SK-N-SH (cell line): ENCODE results near the gene SLC25A51. TPM values are rescaled to one million over a fixed set of nuclear protein-coding genes. Genes with fewer than 3 reads are reported as not detected.

ENCODE experiments used
- CTCF ChIA-PET: fragments of 300-600, 350-600 bp; formaldehyde crosslinking; extraction: SDS; loops from one replicate; lab custom pipeline; 2021; lab: Yijun Ruan, JAX
- POLR2A ChIA-PET: fragments of 350-600 bp; sonication (Branson Sonifier 250); formaldehyde crosslinking; extraction: SDS; loops from one replicate; lab custom pipeline; 2020; ENCODE audit warnings: antibody characterized with exemption, inconsistent platforms; lab: Yijun Ruan, JAX
- DNase-seq: peaks from one replicate; pipeline ENCODE4 v3.0.0; 2012
- H2AFZ ChIP-seq: fragments of 200-600 bp; sonication (generic); 2 replicates; pipeline ENCODE4 v1.8.1; 2016; ENCODE audit warnings: antibody characterized with exemption, mild to moderate bottlenecking, low read depth
- H3F3A ChIP-seq: fragments of 200-600 bp; sonication (generic); replicated peaks from 2 replicates; pipeline ENCODE3; 2016; ENCODE audit warnings: antibody characterized with exemption, mild to moderate bottlenecking; ENCODE audit not compliant: insufficient read depth
- H3K27ac ChIP-seq, 2 experiments: fragments of 200-500 bp in 1 of 2; fragments of 200-600 bp in 1 of 2; sonication (Bioruptor generic) in 1 of 2; sonication (generic), shearing (Covaris generic) in 1 of 2; 2 replicates each; pipeline versions ENCODE4 v1.5.1 to v1.6.1; 2014 to 2016; ENCODE audit warnings: low read depth in 2 of 2, inconsistent platforms in 1 of 2, low read length in 1 of 2, mild to moderate bottlenecking in 1 of 2, mixed read lengths in 1 of 2
- H3K27me3 ChIP-seq: fragments of 200-600 bp; sonication (generic), shearing (Covaris generic); 2 replicates; pipeline ENCODE4 v1.6.1; 2016; ENCODE audit warnings: mixed run types; ENCODE audit not compliant: insufficient read depth
- H3K36me3 ChIP-seq, 2 experiments: fragments of 200-500 bp in 1 of 2; fragments of 200-600 bp in 1 of 2; sonication (Bioruptor generic) in 1 of 2; sonication (generic) in 1 of 2; replicated peaks in 1 of 2; 2 replicates each; pipeline versions ENCODE3 to v1.5.1; 2014 to 2016; ENCODE audit warnings: low read length in 1 of 2, mild to moderate bottlenecking in 1 of 2; ENCODE audit not compliant: insufficient read depth in 2 of 2, control insufficient read depth in 1 of 2
- H3K4me1 ChIP-seq, 2 experiments: fragments of 200-500 bp in 1 of 2; fragments of 200-600 bp in 1 of 2; sonication (Bioruptor generic) in 1 of 2; sonication (generic), shearing (Covaris generic) in 1 of 2; 2 replicates each; pipeline versions ENCODE4 v1.5.1 to v1.6.1; 2014 to 2016; ENCODE audit warnings: low read depth in 1 of 2, low read length in 1 of 2, mixed run types in 1 of 2; ENCODE audit not compliant: insufficient read depth in 2 of 2, control insufficient read depth in 1 of 2
- H3K4me2 ChIP-seq: fragments of 200-600 bp; sonication (generic), shearing (Covaris generic); 2 replicates; pipeline ENCODE4 v1.6.1; 2017; ENCODE audit warnings: mixed run types
- H3K4me3 ChIP-seq, 2 experiments: fragments of 200-500 bp in 1 of 2; fragments of 200-600 bp in 1 of 2; sonication (Bioruptor generic) in 1 of 2; sonication (generic), shearing (Covaris generic) in 1 of 2; 2 replicates each; pipeline versions ENCODE4 v1.5.1 to v1.8.1; 2014 to 2016; ENCODE audit warnings: low read depth in 2 of 2, inconsistent platforms in 1 of 2, low read length in 1 of 2, mild to moderate bottlenecking in 1 of 2, mixed read lengths in 1 of 2, moderate library complexity in 1 of 2
- H3K79me2 ChIP-seq: fragments of 200-600 bp; sonication (generic); 2 replicates; pipeline ENCODE4 v1.8.1; 2017; ENCODE audit warnings: mild to moderate bottlenecking; ENCODE audit not compliant: insufficient read depth
- H3K9ac ChIP-seq: fragments of 200-600 bp; sonication (generic); 2 replicates; pipeline ENCODE4 v1.6.1; 2017; ENCODE audit warnings: mixed run types
- H3K9me2 ChIP-seq: fragments of 200-600 bp; sonication (generic); 2 replicates; pipeline ENCODE4 v1.6.1; 2017; ENCODE audit warnings: mixed run types
- H3K9me3 ChIP-seq: fragments of 200-600 bp; sonication (generic); 2 replicates; pipeline ENCODE4 v1.6.1; 2017; ENCODE audit warnings: mixed run types, mild to moderate bottlenecking, moderate library complexity
- H4K20me1 ChIP-seq: fragments of 200-600 bp; sonication (generic); 2 replicates; pipeline ENCODE4 v1.6.1; 2017; ENCODE audit warnings: mild to moderate bottlenecking, mixed run types; ENCODE audit not compliant: insufficient read depth
- CHD2 ChIP-seq: fragments of 150-350 bp; IDR thresholded peaks from 2 replicates; pipeline ENCODE4 v1.6.1; 2018; ENCODE audit warnings: low read length; ENCODE audit not compliant: partially characterized antibody
- GABPA ChIP-seq: IDR thresholded peaks from 2 replicates; pipeline ENCODE4 v1.4.0; 2012; ENCODE audit warnings: low read depth, mild to moderate bottlenecking
- JUND ChIP-seq: IDR thresholded peaks from 2 replicates; pipeline ENCODE4 v1.4.0; 2012
- MAX ChIP-seq: IDR thresholded peaks from 2 replicates; pipeline ENCODE4 v1.4.0; 2012; ENCODE audit warnings: low read depth
- MEF2A ChIP-seq: IDR thresholded peaks from 2 replicates; pipeline ENCODE4 v1.4.0; 2012; ENCODE audit warnings: low read depth, borderline replicate concordance
- MXI1 ChIP-seq: IDR thresholded peaks from 2 replicates; pipeline ENCODE4 v1.6.1; 2012; ENCODE audit warnings: mild to moderate bottlenecking, low read depth, low read length, improper control_type of control experiment
- NRF1 ChIP-seq: IDR thresholded peaks from 2 replicates; pipeline ENCODE4 v1.6.1; 2012; ENCODE audit warnings: low read depth, mild to moderate bottlenecking, low read length
- POLR2AphosphoS5 ChIP-seq: IDR thresholded peaks from 2 replicates; pipeline ENCODE4 v1.6.1; 2012; ENCODE audit warnings: low read depth, low read length
- RAD21 ChIP-seq: IDR thresholded peaks from 2 replicates; pipeline ENCODE4 v1.6.1; 2012; ENCODE audit warnings: mild to moderate bottlenecking, low read length
- RCOR1 ChIP-seq: fragments of 150-350 bp; IDR thresholded peaks from 2 replicates; pipeline ENCODE4 v1.6.1; 2017; ENCODE audit warnings: antibody characterized with exemption, low read length
- REST ChIP-seq: IDR thresholded peaks from 2 replicates; pipeline ENCODE4 v1.6.1; 2012; ENCODE audit warnings: mild to moderate bottlenecking, low read depth, low read length, moderate library complexity
- RFX5 ChIP-seq: IDR thresholded peaks from 2 replicates; pipeline ENCODE4 v1.6.1; 2012; ENCODE audit warnings: mild to moderate bottlenecking, improper control_type of control experiment, low read length
- RXRA ChIP-seq: IDR thresholded peaks from 2 replicates; pipeline ENCODE4 v1.4.0; 2012; ENCODE audit warnings: low read depth, mild to moderate bottlenecking, borderline replicate concordance
- SMC3 ChIP-seq: IDR thresholded peaks from 2 replicates; pipeline ENCODE4 v1.6.1; 2012; ENCODE audit warnings: low read depth, low read length, improper control_type of control experiment
- TAF1 ChIP-seq: IDR thresholded peaks from 2 replicates; pipeline ENCODE4 v1.6.1; 2012; ENCODE audit warnings: low read depth, mild to moderate bottlenecking, low read length, moderate library complexity, borderline replicate concordance
- TCF12 ChIP-seq: IDR thresholded peaks from 2 replicates; pipeline ENCODE4 v1.4.0; 2012
- WGBS: methylation state at CpG from one replicate; pipeline ENCODE4 v1.1.6; 2017; ENCODE audit warnings: low lambda C conversion rate; 5-methylcytosine and 5-hydroxymethylcytosine counted together
- polyA plus RNA-seq, 3 experiments: library from polyadenylated mRNA; depleted of rRNA; stranded (reverse); fragments of >200 nt; gene quantifications; 2 replicates each; pipeline ENCODE4 v1.2.3, GENCODE V29; 2012
- TF ChIP-seq, protein P1 (sequence below): IDR thresholded peaks from 2 replicates; pipeline ENCODE4 v1.4.0; 2012; ENCODE audit warnings: low read depth, borderline replicate concordance

SLC25A51 gene
- polyA plus RNA-seq, 1 of the 3 experiments (the other 2 are of a cell fraction), result 13.3 TPM

GRCh38 chr9:37908698-37909186 is 4.8 kb upstream of the SLC25A51 start (continued):
- TF ChIP-seq REST (no peak), JUND (no peak), RCOR1 (no peak), GABPA (no peak), TAF1 (no peak), MEF2A (no peak), SMC3 (no peak), TCF12 (no peak), RFX5 (no peak), CHD2 (no peak), RXRA (no peak)
- TF ChIP-seq, protein P1, sequence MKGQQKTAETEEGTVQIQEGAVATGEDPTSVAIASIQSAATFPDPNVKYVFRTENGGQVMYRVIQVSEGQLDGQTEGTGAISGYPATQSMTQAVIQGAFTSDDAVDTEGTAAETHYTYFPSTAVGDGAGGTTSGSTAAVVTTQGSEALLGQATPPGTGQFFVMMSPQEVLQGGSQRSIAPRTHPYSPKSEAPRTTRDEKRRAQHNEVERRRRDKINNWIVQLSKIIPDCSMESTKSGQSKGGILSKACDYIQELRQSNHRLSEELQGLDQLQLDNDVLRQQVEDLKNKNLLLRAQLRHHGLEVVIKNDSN, result no peak

DNA sequence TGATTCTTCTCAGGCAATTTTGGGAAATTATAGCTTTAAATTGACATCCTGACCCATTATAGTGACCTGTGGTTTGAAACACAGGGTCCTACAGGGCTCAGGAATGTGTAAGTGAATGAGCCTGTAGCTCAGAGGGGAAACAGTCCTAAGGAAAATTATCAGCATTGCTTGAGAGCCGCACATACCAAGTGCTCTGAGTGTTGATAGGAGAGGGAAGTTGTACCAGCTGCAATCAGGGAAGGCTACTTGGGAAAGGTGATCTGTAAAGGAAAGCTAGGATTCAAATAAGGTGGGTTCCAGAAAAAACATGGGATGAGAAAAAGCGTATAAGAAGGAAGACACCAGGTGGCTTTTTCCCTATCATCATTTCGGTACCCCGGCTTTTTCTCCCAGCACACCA is 4.4 kb upstream of the SLC25A51 start:
- H3K4me1 ChIP-seq, result peaks cover 4 to 11% of the 10 kb centered on the region in 2 experiments; a peak in 1 of 4 replicates
- DNase-seq, result no peak
- no peaks in the 10 kb centered on the region for H3K9me2 ChIP-seq
- H3K27me3 ChIP-seq, result no peaks in the 10 kb centered on the region
- H3K9me3 ChIP-seq, result no peaks in the 10 kb centered on the region
- no peak for TF ChIP-seq MXI1
- no peak for TF ChIP-seq RXRA
- no peak for TF ChIP-seq NRF1
- TF ChIP-seq RAD21, result no peak
- TF ChIP-seq POLR2AphosphoS5, result no peak
- TF ChIP-seq MAX, result no peak
- no peak for TF ChIP-seq TAF1
- TF ChIP-seq, all 33 proteins: peak for 0
- H4K20me1 ChIP-seq, result no peaks in the 10 kb centered on the region
- H3K4me3 ChIP-seq, result no peak overlapping the region
- WGBS, result 85% methylated on average over 4 of the region's 4 CpGs
- CTCF ChIA-PET, result interaction anchor here (1.3 to 1.8 kb wide), 4 partner anchors 16 to 510 kb away, joined by 3 to 7 read pairs (median 5); no protein-coding TSS in a partner anchor
- no peak overlapping the region for H3K27ac ChIP-seq
- no peak overlapping the region for H3K4me2 ChIP-seq
- H3K9ac ChIP-seq, result no peak overlapping the region
- H2AFZ ChIP-seq, result no peak overlapping the region
- H3K36me3 ChIP-seq, result peaks cover 0 to 3% of the 10 kb centered on the region in 2 experiments
- H3F3A ChIP-seq, result peaks cover 4% of the 10 kb centered on the region
- H3K79me2 ChIP-seq, result peaks cover 5% of the 10 kb centered on the region
- POLR2A ChIA-PET, result no interaction called here
